Hepatocyte (in vitro differentiated cells): ENCODE results near the gene VMAC. TPM values are rescaled to one million over a fixed set of nuclear protein-coding genes. Genes with fewer than 3 reads are reported as not detected.
A peak's percentile ranks its signal among the peaks of the same experiment; 100 is the strongest.

Experiments used
- DNase-seq: peaks from one replicate; pipeline ENCODE4 v3.0.0-alpha.2; 2016; ENCODE audit warnings: low spot score
- H2AFZ ChIP-seq: fragments of 200-600 bp; sonication (generic); 2 replicates; pipeline ENCODE4 v1.6.0; 2016; ENCODE audit warnings: antibody characterized with exemption, mild to moderate bottlenecking
- H3K27ac ChIP-seq: fragments of 200-600 bp; sonication (generic); 2 replicates; pipeline ENCODE4 v1.5.1; 2016; ENCODE audit warnings: mild to moderate bottlenecking
- H3K27me3 ChIP-seq: fragments of 200-600 bp; sonication (generic); 2 replicates; pipeline ENCODE4 v1.6.1; 2016
- H3K36me3 ChIP-seq: fragments of 200-600 bp; sonication (generic); replicated peaks from 2 replicates; pipeline ENCODE4 v1.5.1; 2016; ENCODE audit warnings: low read depth; ENCODE audit not compliant: insufficient read depth
- H3K4me1 ChIP-seq: fragments of 200-600 bp; sonication (generic); 2 replicates; pipeline ENCODE4 v1.5.1; 2016; ENCODE audit warnings: mild to moderate bottlenecking, moderate library complexity; ENCODE audit not compliant: insufficient read depth
- H3K4me2 ChIP-seq: fragments of 200-600 bp; sonication (generic); 2 replicates; pipeline ENCODE4 v1.6.0; 2016
- H3K4me3 ChIP-seq: fragments of 200-600 bp; sonication (generic); 2 replicates; pipeline ENCODE4 v1.5.1; 2016; ENCODE audit warnings: mild to moderate bottlenecking
- H3K79me2 ChIP-seq: fragments of 200-600 bp; sonication (generic); 2 replicates; pipeline ENCODE4 v1.6.0; 2017; ENCODE audit warnings: mild to moderate bottlenecking
- H3K9me2 ChIP-seq: fragments of 200-600 bp; sonication (generic); replicated peaks from 2 replicates; pipeline ENCODE4 v1.6.0; 2017; ENCODE audit warnings: mild to moderate bottlenecking; ENCODE audit not compliant: insufficient read depth
- H3K9me3 ChIP-seq: fragments of 200-600 bp; sonication (generic); 2 replicates; pipeline ENCODE4 v1.5.1; 2016; ENCODE audit warnings: low read depth, mild to moderate bottlenecking
- H4K20me1 ChIP-seq: fragments of 200-600 bp; sonication (generic); 2 replicates; pipeline ENCODE4 v1.6.0; 2016; ENCODE audit warnings: mild to moderate bottlenecking; ENCODE audit not compliant: insufficient read depth, poor library complexity, severe bottlenecking
- EZH2 ChIP-seq: fragments of 200-600 bp; sonication (generic); IDR thresholded peaks from 2 replicates; pipeline ENCODE4 v1.6.1; 2016; ENCODE audit warnings: antibody characterized with exemption, mild to moderate bottlenecking, borderline replicate concordance
- EZH2phosphoT487 ChIP-seq: fragments of 200-600 bp; sonication (generic); IDR thresholded peaks from one replicate; pipeline ENCODE4 v1.6.1; 2018; ENCODE audit warnings: antibody characterized with exemption, mild to moderate bottlenecking, low read depth, moderate library complexity; ENCODE audit not compliant: unreplicated experiment, severe bottlenecking
- WGBS: methylation state at CpG from one replicate; pipeline ENCODE4 v1.1.6; 2016; ENCODE audit warnings: low lambda C conversion rate; ENCODE audit errors: missing lambda C conversion rate; 5-methylcytosine and 5-hydroxymethylcytosine counted together
- polyA plus RNA-seq: library from polyadenylated mRNA; unstranded; fragments of >200 nt; fragmentation: Nextera tagmentation; extraction: Ambion mirVana; gene quantifications from 2 replicates; pipeline ENCODE4 v1.2.1, GENCODE V29; 2016
- total RNA-seq: library from RNA; depleted of rRNA; stranded (reverse); fragments of >200 nt; gene quantifications from 2 replicates; pipeline ENCODE4 v1.2.3, GENCODE V29; 2014
- TF ChIP-seq, protein P1 (sequence below): fragments of 200-600 bp; sonication (generic); IDR thresholded peaks from 2 replicates; pipeline ENCODE4 v1.5.1; 2016; ENCODE audit warnings: antibody characterized with exemption, mild to moderate bottlenecking; ENCODE audit not compliant: poor library complexity

The VMAC gene
- total and polyA plus RNA-seq, 2 experiments from 2014 or later, result 4.5 to 5.9 TPM

DNA sequence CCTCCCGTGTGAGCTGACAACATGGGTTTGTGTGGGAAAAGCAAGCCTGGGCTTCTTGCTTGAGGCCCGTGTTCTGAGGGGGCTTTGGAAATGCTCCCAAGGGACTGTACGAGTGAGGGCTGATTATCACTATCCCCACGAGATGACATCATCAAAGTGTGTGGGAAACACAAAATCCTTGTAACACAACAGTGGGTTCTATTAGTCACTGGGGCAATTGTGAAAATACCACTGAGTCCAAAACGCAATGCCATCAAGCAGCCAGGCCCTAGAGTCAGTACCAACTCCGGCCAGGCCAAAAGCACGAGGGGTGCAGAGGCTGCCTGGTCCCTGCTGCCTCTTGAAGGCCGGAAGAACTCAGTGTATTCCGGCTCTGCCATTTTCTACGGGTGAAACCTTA, 39.0 kb downstream of the VMAC start:
- H3K27ac ChIP-seq, result peak overlapping the region; percentile 80
- TF ChIP-seq EZH2 (no peak), EZH2phosphoT487 (no peak)
- TF ChIP-seq, protein P1, sequence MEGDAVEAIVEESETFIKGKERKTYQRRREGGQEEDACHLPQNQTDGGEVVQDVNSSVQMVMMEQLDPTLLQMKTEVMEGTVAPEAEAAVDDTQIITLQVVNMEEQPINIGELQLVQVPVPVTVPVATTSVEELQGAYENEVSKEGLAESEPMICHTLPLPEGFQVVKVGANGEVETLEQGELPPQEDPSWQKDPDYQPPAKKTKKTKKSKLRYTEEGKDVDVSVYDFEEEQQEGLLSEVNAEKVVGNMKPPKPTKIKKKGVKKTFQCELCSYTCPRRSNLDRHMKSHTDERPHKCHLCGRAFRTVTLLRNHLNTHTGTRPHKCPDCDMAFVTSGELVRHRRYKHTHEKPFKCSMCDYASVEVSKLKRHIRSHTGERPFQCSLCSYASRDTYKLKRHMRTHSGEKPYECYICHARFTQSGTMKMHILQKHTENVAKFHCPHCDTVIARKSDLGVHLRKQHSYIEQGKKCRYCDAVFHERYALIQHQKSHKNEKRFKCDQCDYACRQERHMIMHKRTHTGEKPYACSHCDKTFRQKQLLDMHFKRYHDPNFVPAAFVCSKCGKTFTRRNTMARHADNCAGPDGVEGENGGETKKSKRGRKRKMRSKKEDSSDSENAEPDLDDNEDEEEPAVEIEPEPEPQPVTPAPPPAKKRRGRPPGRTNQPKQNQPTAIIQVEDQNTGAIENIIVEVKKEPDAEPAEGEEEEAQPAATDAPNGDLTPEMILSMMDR, result no peak
- peak; percentile 32 for DNase-seq
- no peaks in the 10 kb centered on the region for H3K36me3 ChIP-seq
- 72% methylated on average over 10 of the region's 10 CpGs for WGBS
- H3K4me2 ChIP-seq, result peak overlapping the region; percentile 24
- no peak overlapping the region for H2AFZ ChIP-seq
- no peak overlapping the region for H3K4me3 ChIP-seq
- no peaks in the 10 kb centered on the region for H3K9me3 ChIP-seq
- no peaks in the 10 kb centered on the region for H3K9me2 ChIP-seq
- H3K27me3 ChIP-seq, result no peaks in the 10 kb centered on the region
- peaks cover 50% of the 10 kb centered on the region for H4K20me1 ChIP-seq
- peaks cover 92% of the 10 kb centered on the region for H3K79me2 ChIP-seq
- peaks cover 37% of the 10 kb centered on the region for H3K4me1 ChIP-seq

DNA sequence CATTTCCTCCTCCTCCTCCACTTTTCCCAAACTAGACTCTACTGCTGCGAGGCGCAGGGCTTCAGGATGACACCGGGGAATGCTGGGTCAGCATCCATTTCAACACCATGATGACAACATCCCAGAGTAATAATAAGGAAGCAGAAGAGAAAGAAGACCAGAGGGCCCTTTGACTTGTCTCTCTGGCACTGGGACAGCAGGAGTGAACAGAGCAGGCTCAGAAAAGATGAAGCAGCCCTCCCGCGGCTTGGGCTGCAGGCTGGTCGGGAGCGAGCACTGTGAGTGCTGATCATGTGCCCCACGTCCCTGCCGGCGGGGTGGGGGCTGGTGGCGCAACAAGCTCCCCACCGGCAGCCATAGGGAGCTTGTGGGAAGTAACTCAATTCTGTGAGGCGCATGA, 42.8 kb downstream of the VMAC start:
- Histone ChIP-seq H4K20me1 (peaks cover 66% of the 10 kb centered on the region), H3K4me1 (peaks cover 58% of the 10 kb centered on the region), H3K4me2 (peak overlapping the region; percentile 46), H3K36me3 (no peaks in the 10 kb centered on the region), H3K27ac (peak overlapping the region; percentile 86), H3K79me2 (peaks cover 97% of the 10 kb centered on the region), H3K4me3 (no peak overlapping the region), H2AFZ (no peak overlapping the region), H3K27me3 (no peaks in the 10 kb centered on the region), H3K9me2 (no peaks in the 10 kb centered on the region), H3K9me3 (no peaks in the 10 kb centered on the region)
- no peak for TF ChIP-seq EZH2phosphoT487
- TF ChIP-seq, protein P1, result no peak
- TF ChIP-seq EZH2, result no peak
- WGBS, result 80% methylated on average over 13 of the region's 13 CpGs
- DNase-seq, result peak; percentile 48

DNA sequence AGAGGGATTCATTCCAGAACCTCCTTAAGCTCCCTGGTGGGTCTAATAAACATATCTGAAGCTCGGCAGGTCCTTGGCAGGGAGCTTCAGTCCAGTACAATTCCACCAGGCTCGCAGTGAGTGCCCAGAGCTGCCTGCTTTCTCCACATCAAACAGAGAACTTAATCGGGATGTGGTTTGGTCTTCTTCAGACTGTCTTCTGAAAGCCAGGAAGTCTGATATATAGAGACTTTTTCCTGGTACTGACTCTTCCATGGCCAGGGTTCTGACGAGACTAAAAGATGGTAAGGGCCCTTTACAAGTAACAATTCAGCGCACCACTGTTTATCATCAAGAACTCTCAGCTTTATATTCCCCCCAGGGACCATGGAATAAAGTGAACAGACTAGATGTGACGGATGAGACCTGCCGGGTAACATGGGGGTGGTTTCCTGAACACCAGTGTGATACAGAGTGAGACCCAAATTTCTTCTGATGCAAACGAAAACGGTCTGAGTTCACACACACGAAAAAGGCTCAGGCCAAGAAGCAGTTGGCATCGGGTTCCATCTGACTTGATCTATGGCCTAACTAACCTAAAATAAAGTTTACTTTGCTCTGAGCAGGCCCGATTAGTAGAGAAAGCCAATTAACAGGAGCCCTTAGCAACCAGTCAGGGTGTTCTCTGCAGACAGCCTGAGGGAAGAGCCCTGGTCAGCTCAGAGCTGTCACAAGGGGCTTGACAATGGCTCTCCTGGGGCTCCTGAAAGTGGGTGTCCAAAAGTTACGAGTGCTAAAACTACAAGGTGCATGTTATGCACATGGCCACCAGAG, 44.3 kb downstream of the VMAC start:
- WGBS, result 68% methylated on average over 13 of the region's 13 CpGs
- DNase-seq, result no peak
- Histone ChIP-seq H3K27me3 (no peaks in the 10 kb centered on the region), H3K79me2 (peaks cover 100% of the 10 kb centered on the region), H4K20me1 (peaks cover 64% of the 10 kb centered on the region), H3K36me3 (no peaks in the 10 kb centered on the region), H3K9me3 (no peaks in the 10 kb centered on the region), H3K9me2 (no peaks in the 10 kb centered on the region), H3K27ac (peak overlapping the region; percentile 86), H3K4me1 (peaks cover 60% of the 10 kb centered on the region), H2AFZ (no peak overlapping the region), H3K4me2 (no peak overlapping the region), H3K4me3 (no peak overlapping the region)
- TF ChIP-seq, protein P1, result no peak
- TF ChIP-seq EZH2phosphoT487 (no peak), EZH2 (no peak)
